GM18517 (cell line): ENCODE measurements around the gene EVI5.
A peak's percentile ranks its signal among the peaks of the same experiment; 100 is the strongest.

ENCODE experiments used
- ATAC-seq: cut with Tn5 transposase; IDR thresholded peaks from one replicate; pipeline ENCODE4 v1.9.1; 2021; ENCODE audit warnings: mild to moderate bottlenecking, moderate library complexity; ENCODE audit not compliant: unreplicated experiment

Gene EVI5

GRCh38 chr1:92784639-92785500, at the start of gene EVI5:
Gene EVI5 (minus strand): TSS chr1:92785108. CDS start chr1:92736546, 48,562 bp downstream.
- ATAC-seq = peak; percentile 94

- no peak for ATAC-seq
Measured at GRCh38 chr1:92834617-92835016, 49.7 kb upstream of the EVI5 start.

GRCh38 chr1:92833840-92834239, 48.9 kb upstream of the EVI5 start:
- ATAC-seq = no peak

- peak; percentile 4 for ATAC-seq
Measured at GRCh38 chr1:92832537-92833114, 47.7 kb upstream of the EVI5 start.

GRCh38 chr1:92831762-92832536, 47.0 kb upstream of the EVI5 start, which contains the start of gene RPL5:
Gene RPL5 (plus strand): TSS chr1:92832040. CDS start chr1:92832115, 75 bp downstream.
- peak; percentile 96 for ATAC-seq

GRCh38 chr1:92831368-92831761, 46.5 kb upstream of the EVI5 start:
- no peak for ATAC-seq

GRCh38 chr1:92826792-92827191, 41.9 kb upstream of the EVI5 start:
- ATAC-seq = no peak

- ATAC-seq = no peak
Measured at GRCh38 chr1:92822879-92823278, 38.0 kb upstream of the EVI5 start.

GRCh38 chr1:92820551-92820950, 35.6 kb upstream of the EVI5 start:
- ATAC-seq = no peak

- ATAC-seq = no peak
Measured at GRCh38 chr1:92820024-92820423, 35.1 kb upstream of the EVI5 start.

- ATAC-seq = peak; percentile 69
Measured at GRCh38 chr1:92817986-92818764, 33.3 kb upstream of the EVI5 start.

- ATAC-seq = no peak
Measured at GRCh38 chr1:92817137-92817697, 32.3 kb upstream of the EVI5 start.

- no peak for ATAC-seq
Measured at GRCh38 chr1:92816732-92817131, 31.8 kb upstream of the EVI5 start.

- ATAC-seq = no peak
Measured at GRCh38 chr1:92808381-92808780, 23.5 kb upstream of the EVI5 start.

- no peak for ATAC-seq
Measured at GRCh38 chr1:92805216-92805615, 20.3 kb upstream of the EVI5 start.

GRCh38 chr1:92804721-92805201, 19.9 kb upstream of the EVI5 start:
- ATAC-seq = peak; percentile 73

- no peak for ATAC-seq
Measured at GRCh38 chr1:92803140-92803887, 18.4 kb upstream of the EVI5 start.

GRCh38 chr1:92797961-92798360, 13.1 kb upstream of the EVI5 start:
- no peak for ATAC-seq

- ATAC-seq = no peak
Measured at GRCh38 chr1:92797297-92797696, 12.4 kb upstream of the EVI5 start.

GRCh38 chr1:92795166-92795565, 10.3 kb upstream of the EVI5 start:
- no peak for ATAC-seq
